K562 (cell line): ENCODE data around the gene MATK. TPM values are rescaled to one million over a fixed set of nuclear protein-coding genes. Genes with fewer than 3 reads are reported as not detected.

ENCODE experiments used
- ATAC-seq: fragments of 200-7000 bp; cut with Tn5 transposase; 3 replicates; pipeline ENCODE4 v1.9.1; 2020; ENCODE audit warnings: moderate library complexity
- BruUV-seq: library from RNA; stranded (reverse); fragments of 400-500 nt; replicated peaks from 2 replicates; lab custom pipeline; 2021; lab: Mats Ljungman, UMichigan
- CTCF ChIA-PET: fragments of 300-600 bp; formaldehyde crosslinking; extraction: SDS; loops from one replicate; lab custom pipeline; 2021; ENCODE audit warnings: low intra/inter-chr PET ratio; lab: Yijun Ruan, JAX
- POLR2A ChIA-PET: fragments of 300-600, 350-650 bp; sonication (Branson Sonifier 250); formaldehyde crosslinking; extraction: SDS; loops from one replicate; lab custom pipeline; 2021; ENCODE audit warnings: antibody characterized with exemption, inconsistent platforms; lab: Yijun Ruan, JAX
- DNase-seq, 4 experiments: peaks; one replicate each; pipeline versions ENCODE4 v3.0.0 to v3.0.0-alpha.2; 2011 to 2018; ENCODE audit warnings: low spot score in 3 of 4, mixed read lengths in 3 of 4; ENCODE audit errors: extremely low read depth in 1 of 4
- FAIRE-seq: peaks from 2 replicates; lab custom pipeline; 2011; peaks lifted over from hg19 to GRCh38; lab: Jason Lieb, UNC
- H2AFZ ChIP-seq: 2 replicates; pipeline ENCODE4 v1.6.0; 2011; ENCODE audit warnings: low read depth, low read length, control low read depth, inconsistent platforms
- H3K27ac ChIP-seq: fragments of 200-600 bp; 3 replicates; pipeline ENCODE4 v1.8.0; 2011; ENCODE audit warnings: low read depth, mild to moderate bottlenecking, control low read depth, inconsistent platforms, low read length, moderate library complexity, mixed read lengths; ENCODE audit errors: extremely low read depth
- H3K27me3 ChIP-seq, 2 experiments: fragments of 300-600 bp in 1 of 2; 2 replicates in 1 of 2; 3 replicates in 1 of 2; pipeline versions ENCODE4 v1.6.0 to v1.8.0; 2011; ENCODE audit warnings: inconsistent platforms in 2 of 2, low read length in 2 of 2, mild to moderate bottlenecking in 1 of 2, mixed read lengths in 1 of 2, moderate library complexity in 1 of 2; ENCODE audit not compliant: control insufficient read depth in 2 of 2, insufficient read depth in 2 of 2
- H3K36me3 ChIP-seq: fragments of 300-600 bp; 3 replicates; pipeline ENCODE4 v1.8.0; 2011; ENCODE audit warnings: mild to moderate bottlenecking, low read length, inconsistent platforms; ENCODE audit not compliant: control insufficient read depth, insufficient read depth
- H3K4me1 ChIP-seq, 2 experiments: fragments of 200-600 bp in 1 of 2; replicated peaks in 1 of 2; 2 replicates in 1 of 2; 3 replicates in 1 of 2; pipeline versions ENCODE4 v1.5.1 to v1.8.0; 2011; ENCODE audit warnings: inconsistent platforms in 2 of 2, low read length in 2 of 2, mild to moderate bottlenecking in 1 of 2, mixed read lengths in 1 of 2, moderate library complexity in 1 of 2; ENCODE audit not compliant: control insufficient read depth in 2 of 2, insufficient read depth in 2 of 2
- H3K4me2 ChIP-seq: 2 replicates; pipeline ENCODE4 v1.6.1; 2011; ENCODE audit warnings: low read length, control low read depth, inconsistent platforms, mixed read lengths; ENCODE audit not compliant: insufficient read depth
- H3K4me3 ChIP-seq: fragments of 200-600 bp; sonication (generic), shearing (Covaris generic); 2 replicates; pipeline ENCODE4 v1.5.1; 2016; ENCODE audit warnings: control low read depth, inconsistent platforms
- H3K79me2 ChIP-seq: fragments of 200-600 bp; 3 replicates; pipeline ENCODE4 v1.8.0; 2011; ENCODE audit warnings: low read length, inconsistent platforms; ENCODE audit not compliant: control insufficient read depth, insufficient read depth
- H3K9ac ChIP-seq, 2 experiments: 2 replicates each; pipeline versions ENCODE4 v1.6.0 to v1.6.1; 2011; ENCODE audit warnings: low read depth in 2 of 2, low read length in 2 of 2, control low read depth in 1 of 2, inconsistent platforms in 1 of 2, mild to moderate bottlenecking in 1 of 2, mixed read lengths in 1 of 2; ENCODE audit not compliant: insufficient read depth in 1 of 2
- H3K9me1 ChIP-seq: one replicate; pipeline ENCODE4 v1.6.0; 2011; ENCODE audit warnings: inconsistent platforms, mild to moderate bottlenecking, low read length, moderate library complexity; ENCODE audit not compliant: control insufficient read depth, insufficient read depth
- H3K9me3 ChIP-seq: replicated peaks from 2 replicates; pipeline ENCODE4 v1.5.1; 2011; ENCODE audit warnings: low read depth, low read length, inconsistent platforms; ENCODE audit not compliant: control insufficient read depth, insufficient read depth
- H4K20me1 ChIP-seq: replicated peaks from 2 replicates; pipeline ENCODE4 v1.6.1; 2011; ENCODE audit warnings: low read length, inconsistent platforms, mixed read lengths; ENCODE audit not compliant: control insufficient read depth, insufficient read depth
- EP400 ChIP-seq: fragments of 450-650 bp; IDR thresholded peaks from 2 replicates; pipeline ENCODE4 v1.6.1; 2017; ENCODE audit warnings: antibody characterized with exemption, mild to moderate bottlenecking, moderate library complexity
- HMG20B ChIP-seq: fragments of 250-450 bp; sonication (Bioruptor Pico); IDR thresholded peaks from 2 replicates; pipeline ENCODE4 v1.5.0; 2021; ENCODE audit warnings: mild to moderate bottlenecking
- L3MBTL2 ChIP-seq: fragments of 450-650 bp; IDR thresholded peaks from 2 replicates; pipeline ENCODE4 v1.6.1; 2016; ENCODE audit warnings: mild to moderate bottlenecking, moderate library complexity
- MECOM ChIP-seq: fragments of 250-450 bp; sonication (Bioruptor Pico); IDR thresholded peaks from 2 replicates; pipeline ENCODE4 v1.8.0; 2022; ENCODE audit warnings: inconsistent platforms
- NEUROD1 ChIP-seq: fragments of 150-350 bp; IDR thresholded peaks from 2 replicates; pipeline ENCODE4 v1.6.1; 2014; ENCODE audit warnings: borderline replicate concordance, low read length, low read depth; ENCODE audit not compliant: partially characterized antibody
- POLR3A ChIP-seq: IDR thresholded peaks from 2 replicates; pipeline ENCODE4 v1.6.1; 2011; ENCODE audit warnings: borderline replicate concordance, mild to moderate bottlenecking, moderate library complexity; ENCODE audit not compliant: insufficient read length, insufficient read depth; ENCODE audit errors: extremely low read depth
- RHOXF2B ChIP-seq: fragments of 250-450 bp; sonication (Bioruptor Pico); conservative IDR thresholded peaks from 2 replicates; pipeline ENCODE4 v1.5.1; 2021
- SAFB2 ChIP-seq: fragments of 200-400 bp; formaldehyde crosslinking; IDR thresholded peaks from 2 replicates; pipeline ENCODE4 v1.6.1; 2018; ENCODE audit warnings: borderline replicate concordance, low read length, low read depth, moderate library complexity; ENCODE audit not compliant: severe bottlenecking
- SAP30 ChIP-seq: fragments of 200-600 bp; sonication (generic); IDR thresholded peaks from 2 replicates; pipeline ENCODE4 v1.6.1; 2012; ENCODE audit warnings: borderline replicate concordance, low read depth, mild to moderate bottlenecking, moderate library complexity, low read length, control low read depth, inconsistent platforms; ENCODE audit not compliant: insufficient read depth, poor library complexity, severe bottlenecking
- TAF15 ChIP-seq: fragments of 200-400 bp; formaldehyde crosslinking; IDR thresholded peaks from 2 replicates; pipeline ENCODE4 v1.6.1; 2017; ENCODE audit warnings: mild to moderate bottlenecking, low read depth, low read length, moderate library complexity
- ZNF316 ChIP-seq: fragments of 450-650 bp; IDR thresholded peaks from 2 replicates; pipeline ENCODE4 v1.6.1; 2016
- WGBS: fragments of 100-300 bp; shearing (Covaris generic); methylation state at CpG from one replicate; pipeline ENCODE4 v1.1.6; 2016; ENCODE audit warnings: low coverage, mixed read lengths; ENCODE audit not compliant: insufficient coverage; ENCODE audit errors: missing lambda C conversion rate; 5-methylcytosine and 5-hydroxymethylcytosine counted together
- in situ Hi-C: fragments of 300-500 bp; cut with MboI; formaldehyde crosslinking; loops from 4 replicates; pipeline ENCODE4 v1.15.0; 2018; ENCODE audit warnings: inconsistent platforms, mixed read lengths
- intact Hi-C: fragments of 100-400 bp; cut with micrococcal nuclease; formaldehyde crosslinking; loops from 2 replicates; pipeline ENCODE4 v1.14.2; 2022
- polyA plus RNA-seq, 8 experiments: library from polyadenylated mRNA; depleted of rRNA in 4 of 8; stranded (reverse) in 5 of 8; unstranded in 3 of 8; fragments of >200 nt; fragmentation: Nextera tagmentation in 2 of 8; fragmentation: Illumina TruSeq in 1 of 8; extraction: Ambion mirVana in 2 of 8; extraction: Trizol in 1 of 8; gene quantifications; 2 replicates each; pipeline versions ENCODE4 v1.2.1 to v1.2.3, GENCODE V29; 2011 to 2014; ENCODE audit warnings: inconsistent platforms in 1 of 8, missing spikeins in 1 of 8
- total RNA-seq, 7 experiments: library from RNA; depleted of rRNA in 6 of 7; stranded (reverse); fragments of >200 nt in 6 of 7; fragmentation: Illumina TruSeq in 2 of 7; extraction: Trizol in 2 of 7; gene quantifications; 2 replicates each; pipeline versions ENCODE4 v1.2.1 to v1.2.3, GENCODE V29; 2011 to 2021; ENCODE audit warnings: low replicate concordance in 1 of 7
- TF ChIP-seq, protein P1 (sequence below): IDR thresholded peaks from 2 replicates; pipeline ENCODE4 v1.6.1; 2012; ENCODE audit warnings: low read depth, low read length, improper control_type of control experiment, borderline replicate concordance
- TF ChIP-seq, protein P2 (sequence below): fragments of 250-450 bp; sonication (Bioruptor Pico); IDR thresholded peaks from 2 replicates; pipeline ENCODE4 v1.8.0; 2022; ENCODE audit warnings: inconsistent platforms
- TF ChIP-seq, protein P3 (sequence below): fragments of 250-450 bp; sonication (Bioruptor Pico); IDR thresholded peaks from 2 replicates; pipeline ENCODE4 v1.9.0; 2021; ENCODE audit warnings: mild to moderate bottlenecking

Gene MATK
- total and polyA plus RNA-seq, 9 of the 15 experiments (the other 6 are each of a cell fraction or from before 2014, with no cell fraction given), result 0.08 to 41.5 (median 21.4) TPM

DNA sequence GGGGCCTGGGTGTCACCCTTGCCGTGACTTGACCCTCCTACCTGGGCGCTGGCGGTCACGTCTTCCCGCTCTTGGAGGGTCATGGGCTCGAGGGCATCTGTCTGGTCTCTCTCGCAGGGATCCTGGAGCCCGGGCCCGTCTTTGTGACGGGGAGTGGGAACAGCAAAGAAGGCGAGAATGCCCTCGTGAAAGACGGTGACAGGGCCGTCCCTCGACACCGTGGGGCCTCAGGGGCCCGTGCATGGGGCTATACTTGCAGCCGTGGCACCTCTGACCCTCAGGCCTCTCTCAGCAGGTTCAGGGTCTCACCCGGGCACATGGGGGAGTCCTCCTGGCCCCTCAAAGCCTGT lies 20.9 kb upstream of the MATK start:
- Histone ChIP-seq H3K79me2 (no peaks in the 10 kb centered on the region), H3K36me3 (no peaks in the 10 kb centered on the region), H3K27ac (no peak overlapping the region), H3K4me3 (no peak overlapping the region), H3K9me3 (peaks cover 7% of the 10 kb centered on the region), H2AFZ (no peak overlapping the region), H3K4me1 (peaks cover 0 to 54% of the 10 kb centered on the region in 2 experiments; a peak in 3 of 5 replicates), H3K27me3 (peaks cover 4 to 8% of the 10 kb centered on the region in 2 experiments; a peak in 3 of 5 replicates), H3K9ac (no peak overlapping the region), H3K4me2 (no peak overlapping the region), H4K20me1 (no peaks in the 10 kb centered on the region), H3K9me1 (no peaks in the 10 kb centered on the region)
- intact Hi-C loops (no loop called here), in situ Hi-C loops (no loop called here)
- BruUV-seq, result no TSS peak
- TF ChIP-seq ZNF316 (no peak), TAF15 (no peak), HMG20B (CRISPR knock-in tag) (no peak), SAFB2 (no peak), POLR3A (no peak), EP400 (no peak), SAP30 (no peak), RHOXF2B (no peak), L3MBTL2 (no peak), NEUROD1 (no peak), MECOM (CRISPR knock-in tag) (no peak)
- TF ChIP-seq, protein P1, sequence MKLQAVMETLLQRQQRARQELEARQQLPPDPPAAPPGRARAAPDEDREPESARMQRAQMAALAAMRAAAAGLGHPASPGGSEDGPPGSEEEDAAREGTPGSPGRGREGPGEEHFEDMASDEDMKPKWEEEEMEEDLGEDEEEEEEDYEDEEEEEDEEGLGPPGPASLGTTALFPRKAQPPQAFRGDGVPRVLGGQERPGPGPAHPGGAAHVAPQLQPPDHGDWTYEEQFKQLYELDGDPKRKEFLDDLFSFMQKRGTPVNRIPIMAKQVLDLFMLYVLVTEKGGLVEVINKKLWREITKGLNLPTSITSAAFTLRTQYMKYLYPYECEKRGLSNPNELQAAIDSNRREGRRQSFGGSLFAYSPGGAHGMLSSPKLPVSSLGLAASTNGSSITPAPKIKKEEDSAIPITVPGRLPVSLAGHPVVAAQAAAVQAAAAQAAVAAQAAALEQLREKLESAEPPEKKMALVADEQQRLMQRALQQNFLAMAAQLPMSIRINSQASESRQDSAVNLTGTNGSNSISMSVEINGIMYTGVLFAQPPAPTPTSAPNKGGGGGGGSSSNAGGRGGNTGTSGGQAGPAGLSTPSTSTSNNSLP, result no peak
- TF ChIP-seq, protein P2, sequence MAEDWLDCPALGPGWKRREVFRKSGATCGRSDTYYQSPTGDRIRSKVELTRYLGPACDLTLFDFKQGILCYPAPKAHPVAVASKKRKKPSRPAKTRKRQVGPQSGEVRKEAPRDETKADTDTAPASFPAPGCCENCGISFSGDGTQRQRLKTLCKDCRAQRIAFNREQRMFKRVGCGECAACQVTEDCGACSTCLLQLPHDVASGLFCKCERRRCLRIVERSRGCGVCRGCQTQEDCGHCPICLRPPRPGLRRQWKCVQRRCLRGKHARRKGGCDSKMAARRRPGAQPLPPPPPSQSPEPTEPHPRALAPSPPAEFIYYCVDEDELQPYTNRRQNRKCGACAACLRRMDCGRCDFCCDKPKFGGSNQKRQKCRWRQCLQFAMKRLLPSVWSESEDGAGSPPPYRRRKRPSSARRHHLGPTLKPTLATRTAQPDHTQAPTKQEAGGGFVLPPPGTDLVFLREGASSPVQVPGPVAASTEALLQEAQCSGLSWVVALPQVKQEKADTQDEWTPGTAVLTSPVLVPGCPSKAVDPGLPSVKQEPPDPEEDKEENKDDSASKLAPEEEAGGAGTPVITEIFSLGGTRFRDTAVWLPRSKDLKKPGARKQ (CRISPR knock-in tag), result no peak
- TF ChIP-seq, protein P3, sequence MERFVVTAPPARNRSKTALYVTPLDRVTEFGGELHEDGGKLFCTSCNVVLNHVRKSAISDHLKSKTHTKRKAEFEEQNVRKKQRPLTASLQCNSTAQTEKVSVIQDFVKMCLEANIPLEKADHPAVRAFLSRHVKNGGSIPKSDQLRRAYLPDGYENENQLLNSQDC (CRISPR knock-in tag), result no peak
- FAIRE-seq (no peak), ATAC-seq (no peak), DNase-seq (no peak)
- POLR2A ChIA-PET, result interaction anchor here (0.7 kb wide), 1 partner anchor 12 kb away, joined by 3 read pairs; no protein-coding TSS in a partner anchor
- WGBS, result 49% methylated on average over 16 of the region's 19 CpGs
- CTCF ChIA-PET, result no interaction called here
